ENCODE results near the gene TAS2R42. TPM values are rescaled to one million over a fixed set of nuclear protein-coding genes. Genes with fewer than 3 reads are reported as not detected.

The TAS2R42 gene, protein sequence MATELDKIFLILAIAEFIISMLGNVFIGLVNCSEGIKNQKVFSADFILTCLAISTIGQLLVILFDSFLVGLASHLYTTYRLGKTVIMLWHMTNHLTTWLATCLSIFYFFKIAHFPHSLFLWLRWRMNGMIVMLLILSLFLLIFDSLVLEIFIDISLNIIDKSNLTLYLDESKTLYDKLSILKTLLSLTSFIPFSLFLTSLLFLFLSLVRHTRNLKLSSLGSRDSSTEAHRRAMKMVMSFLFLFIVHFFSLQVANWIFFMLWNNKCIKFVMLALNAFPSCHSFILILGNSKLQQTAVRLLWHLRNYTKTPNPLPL
- total RNA-seq: 1 to 10 TPM in 2 of 8 experiments, under 1 TPM in 3, not detected in 3; 0.11 to 2.8 (median 0.62) TPM

DNA sequence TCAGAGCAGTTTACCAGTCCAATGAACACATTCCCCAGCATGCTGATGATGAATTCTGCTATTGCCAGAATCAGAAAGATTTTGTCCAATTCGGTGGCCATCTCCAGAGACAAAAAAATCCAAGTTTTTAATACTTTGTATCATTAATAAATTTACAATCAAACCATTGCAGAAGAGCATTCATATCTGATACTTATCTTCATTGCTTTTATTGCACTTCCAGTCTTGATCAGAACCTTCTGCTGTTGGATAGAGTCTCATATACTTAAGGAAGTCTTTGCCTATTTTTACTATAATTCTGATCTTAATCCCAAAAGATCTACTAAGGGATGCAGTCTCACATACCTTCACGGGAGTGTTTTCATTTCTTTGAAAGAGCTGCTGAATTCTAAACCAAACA, at the start of gene TAS2R42:
Gene TAS2R42 (minus strand): TSS at position 101 of the 400 bp plus-strand sequence. CDS start 0 bp downstream, at position 101.
- no peak for ATAC-seq (replicated peaks in 6 of 8)
- in situ Hi-C loops (cut with MboI; ENCODE audit: low pct_unique_long_range_greater_than_20kb in 2 of 9, low sequenced_read_pairs in 9 of 9, unreplicated experiment in 9 of 9): loop anchor here in 6 of 9 experiments (25.0 kb wide), 3 partner anchors 225 to 425 kb away; no protein-coding TSS in a partner anchor
- Histone ChIP-seq H3K27ac (no peak within 1 kb of the TSS), H3K4me3 (no peak within 1 kb of the TSS), H3K4me1 (replicated peaks in 1 of 2) (peaks cover 0 to 9% of the 10 kb centered on the region in 2 donors)
- 10 to 67% (median 45%) methylated on average over 1 to 2 of the region's 2 CpGs; no CpG with 5 or more reads in 2 of the 10 experiments for WGBS, 10 experiments

DNA sequence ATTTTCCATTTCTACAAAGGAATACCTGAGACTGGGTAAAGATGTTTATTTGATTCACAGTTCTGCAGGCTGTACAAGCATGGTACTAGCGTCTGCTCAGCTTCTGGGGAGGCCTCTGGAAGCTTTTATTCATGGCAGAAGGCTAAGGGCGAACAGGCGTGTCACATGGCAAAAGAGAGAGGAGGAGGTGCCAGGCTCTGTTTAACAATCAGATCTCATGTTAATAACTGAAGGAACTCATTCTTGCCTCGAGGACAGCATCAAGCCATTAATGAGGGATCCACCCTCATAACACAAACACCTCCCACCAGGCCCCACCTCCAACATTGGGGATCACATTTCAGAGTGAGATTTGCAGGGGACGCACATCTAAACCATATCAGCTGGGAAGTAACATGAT, 46.8 kb upstream of the TAS2R42 start:
- 5 to 80% (median 62%) methylated on average over 1 to 5 of the region's 5 CpGs; no CpG with 5 or more reads in 3 of the 10 experiments for WGBS, 10 experiments
- Histone ChIP-seq H3K27ac (no peak overlapping the region), H3K4me3 (no peak overlapping the region), H3K4me1 (replicated peaks in 1 of 2) (no peaks in the 10 kb centered on the region)
- in situ Hi-C loops (cut with MboI; ENCODE audit: low pct_unique_long_range_greater_than_20kb in 2 of 9, low sequenced_read_pairs in 9 of 9, unreplicated experiment in 9 of 9): loop anchor here in 4 of 9 experiments (10.0 to 25.0 kb wide), 2 partner anchors 104 to 251 kb away; no protein-coding TSS in a partner anchor
- peak in 2 of 8 experiments; percentile 56 to 64 for ATAC-seq (replicated peaks in 6 of 8)

DNA sequence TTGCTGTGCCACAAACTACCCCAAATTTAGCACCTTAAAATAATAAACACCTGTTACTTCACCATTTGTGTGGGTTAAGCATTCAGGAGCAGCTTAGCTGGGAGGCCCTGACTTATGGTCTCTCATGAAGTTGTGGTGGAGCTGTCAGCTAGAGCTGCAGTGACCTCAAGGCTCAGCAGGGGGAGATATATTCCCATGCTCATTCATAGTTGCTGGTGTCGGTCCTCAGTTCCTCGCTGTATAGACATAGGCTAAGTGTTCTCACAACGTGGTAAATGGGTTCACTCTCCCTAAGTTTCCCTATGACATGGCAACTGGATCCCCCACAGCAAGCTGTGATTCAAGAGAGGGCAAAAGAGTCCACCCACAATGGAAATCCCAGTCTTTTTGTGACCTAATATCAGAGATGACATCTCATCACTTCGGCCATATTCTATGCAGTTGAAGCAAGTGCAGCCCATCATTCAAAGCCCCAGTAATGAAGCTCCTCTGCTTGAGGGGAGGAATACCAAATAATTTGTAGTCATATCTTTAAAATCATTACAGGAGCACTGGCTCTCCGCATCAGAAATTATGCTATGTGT, 41.7 kb upstream of the TAS2R42 start:
- WGBS, 10 experiments: 7 to 100% (median 52%) methylated on average over 1 to 5 of the region's 5 CpGs; no CpG with 5 or more reads in 1 of the 10 experiments
- no peaks in the 10 kb centered on the region for H3K4me1 ChIP-seq (replicated peaks in 1 of 2)

DNA sequence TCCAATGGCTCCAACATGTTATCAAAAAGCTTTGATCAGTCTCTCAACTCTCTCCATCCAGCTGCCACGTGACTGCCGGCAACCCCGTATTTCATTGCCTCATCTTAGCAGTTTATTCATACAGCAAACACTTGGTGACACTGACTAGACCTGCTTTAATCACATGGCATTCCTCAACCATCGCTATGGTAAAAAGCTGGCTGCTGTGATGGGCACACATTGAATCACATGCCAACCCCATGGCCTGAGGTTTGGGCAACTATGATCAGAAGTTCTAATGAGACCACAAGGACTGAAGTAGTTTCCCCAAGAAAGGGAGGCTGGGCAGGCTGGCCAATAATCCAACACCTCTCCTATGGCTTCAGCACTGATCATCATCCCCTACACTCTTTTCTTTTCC, 40.6 kb upstream of the TAS2R42 start:
- Histone ChIP-seq H3K4me1 (replicated peaks in 1 of 2) (no peaks in the 10 kb centered on the region), H3K27ac (no peak overlapping the region), H3K4me3 (no peak overlapping the region)
- in situ Hi-C loops (cut with MboI; ENCODE audit: low pct_unique_long_range_greater_than_20kb in 2 of 9, low sequenced_read_pairs in 9 of 9, unreplicated experiment in 9 of 9): loop anchor here in 1 of 9 experiments (25.0 kb wide), 1 partner anchor 110 kb away; no protein-coding TSS in a partner anchor
- 69 to 100% (median 88%) methylated on average over 1 to 4 of the region's 4 CpGs; no CpG with 5 or more reads in 3 of the 10 experiments for WGBS, 10 experiments
- ATAC-seq (replicated peaks in 6 of 8): peak in 1 of 8 experiments; percentile 23

More for the DNA sequence above, 41.7 kb upstream of the TAS2R42 start:
- no peak overlapping the region for H3K27ac ChIP-seq
- in situ Hi-C loops (cut with MboI; ENCODE audit: low pct_unique_long_range_greater_than_20kb in 2 of 9, low sequenced_read_pairs in 9 of 9, unreplicated experiment in 9 of 9): loop anchor here in 1 of 9 experiments (25.0 kb wide), 1 partner anchor 109 kb away; no protein-coding TSS in a partner anchor
- no peak overlapping the region for H3K4me3 ChIP-seq
- ATAC-seq (replicated peaks in 6 of 8): peak in 4 of 8 experiments; percentile 66 to 98 (median 95)

DNA sequence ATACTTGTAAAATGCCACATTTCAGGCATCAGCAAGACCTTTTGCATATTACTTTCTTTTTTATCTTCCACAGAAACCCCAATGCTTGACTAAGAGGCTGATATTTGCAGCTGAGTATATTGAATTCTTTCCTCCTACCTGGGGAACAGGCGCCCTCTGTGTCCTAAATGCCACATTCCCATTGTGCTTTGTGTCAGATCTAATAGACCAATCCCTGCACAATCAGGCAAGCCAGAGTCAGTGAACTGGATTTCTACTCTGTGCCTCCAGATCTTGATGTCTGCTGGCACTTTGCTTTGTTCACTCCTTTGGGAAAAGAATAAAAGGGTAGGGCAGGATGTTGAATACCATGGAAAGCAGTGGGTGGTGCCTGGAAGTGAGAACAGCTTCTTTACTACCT, 22.4 kb upstream of the TAS2R42 start:
- WGBS, 10 experiments: 60 to 100% (median 83%) methylated on average over 1 of the region's 1 CpG; no CpG with 5 or more reads in 5 of the 10 experiments
- in situ Hi-C loops (cut with MboI; ENCODE audit: low pct_unique_long_range_greater_than_20kb in 2 of 9, low sequenced_read_pairs in 9 of 9, unreplicated experiment in 9 of 9): no loop called here
- no peak overlapping the region for H3K4me3 ChIP-seq
- H3K27ac ChIP-seq: no peak overlapping the region
- peak in 1 of 8 experiments; percentile 16 for ATAC-seq (replicated peaks in 6 of 8)
- no peaks in the 10 kb centered on the region for H3K4me1 ChIP-seq (replicated peaks in 1 of 2)

DNA sequence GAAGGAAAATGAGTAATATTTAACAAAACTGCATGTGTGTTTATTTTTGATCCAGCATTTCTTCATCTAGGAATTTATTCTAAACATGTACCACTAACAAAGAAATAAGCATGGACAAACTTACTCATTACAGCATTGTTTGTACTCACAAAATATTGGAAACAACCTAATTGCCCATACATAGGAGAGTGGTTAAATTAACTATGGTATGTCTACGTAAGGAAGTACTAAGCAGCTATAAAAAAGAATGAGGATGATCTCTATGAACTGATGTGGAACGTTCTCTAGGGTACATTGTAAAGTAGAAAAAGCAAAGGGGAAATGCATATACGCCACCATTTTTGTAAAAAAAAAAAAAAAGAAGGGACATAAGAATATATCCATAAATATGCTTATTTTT, 17.4 kb upstream of the TAS2R42 start:
- no peak for ATAC-seq (replicated peaks in 6 of 8)
- H3K4me3 ChIP-seq: no peak overlapping the region
- in situ Hi-C loops (cut with MboI; ENCODE audit: low pct_unique_long_range_greater_than_20kb in 2 of 9, low sequenced_read_pairs in 9 of 9, unreplicated experiment in 9 of 9): no loop called here
- no peak overlapping the region for H3K27ac ChIP-seq
- 64 to 100% (median 84%) methylated on average over 1 to 3 of the region's 3 CpGs for WGBS, 10 experiments
- peaks cover 0 to 2% of the 10 kb centered on the region in 2 donors for H3K4me1 ChIP-seq (replicated peaks in 1 of 2)

DNA sequence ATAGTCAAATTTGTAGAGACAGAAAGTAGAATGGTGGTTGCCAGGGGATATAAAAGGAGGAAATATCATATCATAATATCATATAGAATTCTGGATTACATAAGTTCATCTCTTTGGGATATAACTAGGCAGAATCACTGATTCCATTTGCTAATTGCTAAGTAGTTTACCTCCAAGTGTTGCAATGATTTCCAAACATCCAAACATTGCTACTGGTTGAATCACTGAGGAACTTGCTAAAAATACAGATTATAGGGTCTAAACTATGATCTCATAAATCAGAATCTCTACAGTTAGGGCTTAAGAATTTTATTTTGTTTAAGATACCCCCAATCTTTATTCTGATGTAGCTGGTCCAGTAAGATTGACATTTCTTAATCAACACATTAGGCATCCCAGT, 16.1 kb upstream of the TAS2R42 start:
- peaks cover 0 to 2% of the 10 kb centered on the region in 2 donors for H3K4me1 ChIP-seq (replicated peaks in 1 of 2)
- in situ Hi-C loops (cut with MboI; ENCODE audit: low pct_unique_long_range_greater_than_20kb in 2 of 9, low sequenced_read_pairs in 9 of 9, unreplicated experiment in 9 of 9): no loop called here
- no peak overlapping the region for H3K27ac ChIP-seq
- no peak for ATAC-seq (replicated peaks in 6 of 8)
- H3K4me3 ChIP-seq: no peak overlapping the region

DNA sequence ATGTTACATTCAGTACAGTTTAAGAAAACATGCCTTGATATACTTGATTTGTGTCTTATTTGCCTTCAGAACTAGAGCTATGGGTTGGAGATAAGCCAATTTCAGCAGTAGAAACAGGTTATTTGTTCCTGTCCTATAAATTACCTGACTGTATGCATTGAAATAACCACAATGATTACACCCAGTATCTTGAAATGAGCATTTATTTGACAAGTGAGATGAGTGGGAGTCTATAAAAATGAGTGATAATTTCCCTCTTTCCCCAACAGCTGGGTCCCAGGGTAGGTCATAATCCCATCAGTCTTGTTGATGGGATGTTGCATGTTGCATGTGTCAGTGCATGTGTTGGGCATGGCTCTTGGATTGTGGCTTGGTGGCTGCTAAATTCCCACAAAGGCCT, 3.7 kb downstream of the TAS2R42 start:
- H3K27ac ChIP-seq: no peak overlapping the region
- in situ Hi-C loops (cut with MboI; ENCODE audit: low pct_unique_long_range_greater_than_20kb in 2 of 9, low sequenced_read_pairs in 9 of 9, unreplicated experiment in 9 of 9): loop anchor here in 6 of 9 experiments (25.0 kb wide), 3 partner anchors 221 to 421 kb away; no protein-coding TSS in a partner anchor
- peaks cover 0 to 13% of the 10 kb centered on the region in 2 donors for H3K4me1 ChIP-seq (replicated peaks in 1 of 2)
- ATAC-seq (replicated peaks in 6 of 8): peak in 5 of 8 experiments; percentile 57 to 97 (median 81)
- no peak overlapping the region for H3K4me3 ChIP-seq

DNA sequence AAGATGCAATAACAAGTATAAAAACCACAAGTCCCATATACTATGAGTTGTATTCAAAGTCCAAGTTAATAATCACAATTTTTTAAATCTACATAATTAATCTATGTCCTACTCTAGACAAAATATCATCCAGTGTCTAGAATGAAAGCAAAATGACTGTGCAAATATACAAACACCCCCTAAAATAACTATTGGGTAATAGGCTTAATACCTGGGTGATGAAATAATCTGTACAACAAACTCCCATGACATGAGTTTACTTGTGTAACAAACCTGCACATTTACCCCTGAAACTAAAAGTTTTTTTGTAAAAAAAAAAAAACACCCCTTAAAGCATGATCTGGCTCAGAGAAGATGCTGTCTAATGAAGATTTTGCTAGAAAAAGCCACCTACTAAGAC, 4.2 kb downstream of the TAS2R42 start:
- Histone ChIP-seq H3K27ac (no peak overlapping the region), H3K4me3 (no peak overlapping the region), H3K4me1 (replicated peaks in 1 of 2) (peaks cover 0 to 13% of the 10 kb centered on the region in 2 donors)
- no peak for ATAC-seq (replicated peaks in 6 of 8)
- in situ Hi-C loops (cut with MboI; ENCODE audit: low pct_unique_long_range_greater_than_20kb in 2 of 9, low sequenced_read_pairs in 9 of 9, unreplicated experiment in 9 of 9): loop anchor here in 6 of 9 experiments (25.0 kb wide), 3 partner anchors 220 to 420 kb away; no protein-coding TSS in a partner anchor

DNA sequence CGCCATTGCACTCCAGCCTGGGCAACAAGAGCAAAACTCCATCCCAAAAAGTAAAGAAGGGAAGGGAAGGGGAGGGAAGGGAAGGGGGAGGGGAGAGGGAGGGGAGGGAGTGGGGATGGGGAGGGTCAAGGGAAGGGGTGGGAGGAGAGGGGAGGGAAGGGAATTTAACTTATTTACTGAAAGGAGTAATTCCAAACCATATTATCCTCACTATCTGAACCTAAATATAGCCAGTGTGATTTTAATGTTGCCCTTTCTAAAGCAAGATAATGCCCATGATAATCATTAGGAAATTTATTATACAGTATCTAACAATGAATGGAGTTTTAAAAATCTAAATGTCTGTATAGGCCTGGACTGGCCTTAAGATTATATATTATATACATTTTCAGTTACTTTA, 8.5 kb downstream of the TAS2R42 start:
- in situ Hi-C loops (cut with MboI; ENCODE audit: low pct_unique_long_range_greater_than_20kb in 2 of 9, low sequenced_read_pairs in 9 of 9, unreplicated experiment in 9 of 9): loop anchor here in 6 of 9 experiments (25.0 kb wide), 3 partner anchors 216 to 416 kb away; no protein-coding TSS in a partner anchor
- H3K4me1 ChIP-seq (replicated peaks in 1 of 2): peaks cover 6 to 29% of the 10 kb centered on the region in 2 donors
- H3K4me3 ChIP-seq: no peak overlapping the region
- no peak for ATAC-seq (replicated peaks in 6 of 8)
- H3K27ac ChIP-seq: no peak overlapping the region
- 89% methylated on average over 1 of the region's 1 CpG; no CpG with 5 or more reads in 9 of the 10 experiments for WGBS, 10 experiments

DNA sequence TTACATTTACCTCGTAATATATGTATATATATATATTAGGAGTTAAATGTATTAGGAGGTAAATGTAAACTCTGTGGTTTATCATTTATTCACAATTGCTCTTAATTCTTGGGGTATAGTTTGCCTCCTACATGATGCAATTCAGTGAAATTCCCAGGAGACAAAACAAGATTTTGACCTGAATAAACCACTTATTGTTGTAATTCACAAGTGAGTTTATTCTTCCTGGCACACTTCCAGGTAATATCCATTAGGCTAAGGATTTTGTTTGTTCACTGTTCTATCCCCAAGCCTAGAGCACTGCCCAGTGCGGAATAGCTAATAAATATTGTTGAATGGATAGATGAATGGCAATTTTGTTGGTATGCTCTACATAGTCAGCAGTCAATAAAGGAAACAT, 12.7 kb downstream of the TAS2R42 start:
- Histone ChIP-seq H3K27ac (peak overlapping the region; percentile 98 to 99), H3K4me3 (peak overlapping the region in 2 of 5 donors; percentile 13 to 18), H3K4me1 (replicated peaks in 1 of 2) (peaks cover 11 to 35% of the 10 kb centered on the region in 2 donors)
- peak in 3 of 8 experiments; percentile 1 to 18 (median 12) for ATAC-seq (replicated peaks in 6 of 8)
- WGBS, 10 experiments: 29 to 100% (median 78%) methylated on average over 1 to 2 of the region's 2 CpGs; no CpG with 5 or more reads in 1 of the 10 experiments
- in situ Hi-C loops (cut with MboI; ENCODE audit: low pct_unique_long_range_greater_than_20kb in 2 of 9, low sequenced_read_pairs in 9 of 9, unreplicated experiment in 9 of 9): no loop called here

DNA sequence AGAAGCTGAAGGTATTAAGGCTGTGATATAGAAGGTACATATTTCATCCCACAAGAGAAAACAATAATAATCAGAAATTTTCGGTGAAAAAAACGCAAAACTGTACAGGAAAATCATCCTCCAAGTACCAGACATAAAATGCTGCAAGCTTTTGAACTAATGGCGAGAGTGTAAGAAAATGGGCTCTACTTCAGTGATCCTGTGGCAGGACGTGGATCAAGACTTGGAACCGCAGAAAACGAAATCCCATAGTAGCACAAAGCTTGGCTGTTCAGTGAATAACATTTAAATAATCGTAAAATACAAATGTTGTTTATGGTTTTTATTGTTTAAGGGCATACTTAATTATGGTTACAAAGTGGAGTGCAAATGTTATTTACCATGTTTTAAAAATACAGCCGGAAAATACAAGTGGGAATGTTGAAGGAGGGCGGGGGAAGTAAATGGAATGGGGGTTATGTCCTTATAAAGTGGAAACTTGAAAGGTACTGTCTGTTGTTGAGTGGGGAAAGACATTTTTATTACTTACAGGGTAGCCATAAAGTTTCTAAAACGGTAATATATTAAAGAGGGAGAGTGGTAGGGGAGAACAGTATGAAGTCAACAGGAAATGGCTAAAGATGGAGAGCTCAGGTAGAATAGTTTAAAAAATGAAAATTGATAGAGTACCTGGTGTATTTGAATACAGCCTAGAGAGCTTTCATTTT, 14.6 kb downstream of the TAS2R42 start:
- Histone ChIP-seq H3K4me3 (peak overlapping the region; percentile 79 to 94 (median 83)), H3K4me1 (replicated peaks in 1 of 2) (peaks cover 11 to 41% of the 10 kb centered on the region in 2 donors), H3K27ac (peak overlapping the region; percentile 98 to 99)
- peak in 1 of 8 experiments; percentile 8 for ATAC-seq (replicated peaks in 6 of 8)
- WGBS, 10 experiments: 0 to 4% (median 0%) methylated on average over 3 to 10 of the region's 10 CpGs
- in situ Hi-C loops (cut with MboI; ENCODE audit: low pct_unique_long_range_greater_than_20kb in 2 of 9, low sequenced_read_pairs in 9 of 9, unreplicated experiment in 9 of 9): no loop called here
